HEK293 (cell line): Measurements from ENCODE around the gene MAD2L1BP.

Experiments
- CTCF ChIP-seq: fragments of 450-650 bp; formaldehyde crosslinking; IDR thresholded peaks from 2 replicates; pipeline ENCODE4 v1.5.1; 2016; ENCODE audit warnings: missing biosample characterization, missing genetic modification characterization
- KLF16 ChIP-seq: fragments of 450-650 bp; formaldehyde crosslinking; IDR thresholded peaks from 2 replicates; pipeline ENCODE4 v1.5.1; 2017; ENCODE audit warnings: missing biosample characterization, missing genetic modification characterization
- MYNN ChIP-seq: fragments of 450-650 bp; formaldehyde crosslinking; IDR thresholded peaks from 2 replicates; pipeline ENCODE4 v1.5.1; 2016; ENCODE audit warnings: missing biosample characterization, missing genetic modification characterization, borderline replicate concordance
- SETDB1 ChIP-seq: IDR thresholded peaks from one replicate; pipeline ENCODE4 v1.6.1; 2017; ENCODE audit warnings: mild to moderate bottlenecking, low read length, moderate library complexity, mixed read lengths; ENCODE audit not compliant: insufficient read length
- TCF7L2 ChIP-seq: IDR thresholded peaks from 2 replicates; pipeline ENCODE4 v1.6.1; 2011; ENCODE audit warnings: low read depth, mild to moderate bottlenecking, inconsistent platforms, low read length, moderate library complexity, borderline replicate concordance
- ZBTB10 ChIP-seq: fragments of 450-650 bp; formaldehyde crosslinking; IDR thresholded peaks from 2 replicates; pipeline ENCODE4 v1.5.1; 2016; ENCODE audit warnings: missing biosample characterization, missing genetic modification characterization
- ZBTB11 ChIP-seq: fragments of 450-650 bp; formaldehyde crosslinking; conservative IDR thresholded peaks from 2 replicates; pipeline ENCODE4 v1.5.1; 2016; ENCODE audit warnings: low read depth, missing biosample characterization, missing genetic modification characterization
- ZNF121 ChIP-seq: fragments of 450-650 bp; formaldehyde crosslinking; IDR thresholded peaks from 2 replicates; pipeline ENCODE4 v1.5.1; 2016; ENCODE audit warnings: missing biosample characterization, missing genetic modification characterization
- ZNF274 ChIP-seq, 2 experiments: fragments of 200-500 bp in 1 of 2; fragments of 450-650 bp in 1 of 2; sonication (Bioruptor generic) in 1 of 2; formaldehyde crosslinking in 1 of 2; IDR thresholded peaks; 2 replicates each; pipeline versions ENCODE4 v1.5.1 to v1.6.1; 2014 to 2016; ENCODE audit warnings: borderline replicate concordance in 1 of 2, inconsistent platforms in 1 of 2, low read length in 1 of 2, missing biosample characterization in 1 of 2, missing genetic modification characterization in 1 of 2
- ZNF350 ChIP-seq: fragments of 450-650 bp; formaldehyde crosslinking; IDR thresholded peaks from 2 replicates; pipeline ENCODE4 v1.5.0; 2017; ENCODE audit warnings: missing biosample characterization, mild to moderate bottlenecking, missing genetic modification characterization
- ZNF398 ChIP-seq: fragments of 450-650 bp; formaldehyde crosslinking; IDR thresholded peaks from 2 replicates; pipeline ENCODE4 v1.5.1; 2017; ENCODE audit warnings: missing biosample characterization, missing genetic modification characterization
- ZNF571 ChIP-seq: fragments of 450-650 bp; formaldehyde crosslinking; IDR thresholded peaks from 2 replicates; pipeline ENCODE4 v1.5.0; 2017; ENCODE audit warnings: missing biosample characterization, missing genetic modification characterization

DNA sequence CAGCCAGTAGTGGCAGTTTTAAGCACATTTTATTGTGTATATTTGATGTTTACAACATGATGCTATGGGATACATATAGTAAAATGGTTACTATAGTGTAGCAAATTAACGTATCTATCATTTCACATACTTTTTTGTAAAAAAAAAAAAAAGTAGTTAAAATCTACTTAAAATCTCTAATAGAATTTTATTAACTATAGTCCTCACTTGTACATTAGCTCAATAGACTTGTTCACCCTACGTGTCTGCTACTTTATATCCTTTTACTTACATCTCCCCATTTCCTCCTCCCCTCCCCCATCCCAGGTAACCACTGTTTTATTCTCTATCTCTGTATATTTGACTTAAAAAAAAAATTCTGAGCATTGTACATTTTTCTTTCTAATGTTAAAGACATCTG lies 29.6 kb upstream of the MAD2L1BP start:
- TF ChIP-seq ZBTB11 (no peak), ZNF121 (no peak), ZNF274 (IDR thresholded peaks at IDR 0.05; ENCODE audit: low read length) (no peak), ZNF274 (tag by site-specific recombination; IDR thresholded peaks at IDR 0.05; ENCODE audit: borderline replicate concordance) (no peak), CTCF (tag by site-specific recombination) (no peak), SETDB1 (no peak), KLF16 (no peak), ZNF350 (no peak), ZBTB10 (tag by site-specific recombination) (no peak), TCF7L2 (no peak), MYNN (tag by site-specific recombination) (no peak), ZNF571 (no peak), ZNF398 (no peak)
